AG09319 (cell line): ENCODE results near the gene DCLK1.

Experiments
- DNase-seq: peaks from one replicate; pipeline ENCODE4 v3.0.0-alpha.2; 2010; ENCODE audit warnings: low read depth; ENCODE audit errors: extremely low read depth
- TF ChIP-seq, protein P1 (sequence below): IDR thresholded peaks from 2 replicates; pipeline ENCODE4 v1.5.1; 2011; ENCODE audit warnings: low read depth, mild to moderate bottlenecking, inconsistent platforms, low read length, moderate library complexity

DCLK1 gene

DNA sequence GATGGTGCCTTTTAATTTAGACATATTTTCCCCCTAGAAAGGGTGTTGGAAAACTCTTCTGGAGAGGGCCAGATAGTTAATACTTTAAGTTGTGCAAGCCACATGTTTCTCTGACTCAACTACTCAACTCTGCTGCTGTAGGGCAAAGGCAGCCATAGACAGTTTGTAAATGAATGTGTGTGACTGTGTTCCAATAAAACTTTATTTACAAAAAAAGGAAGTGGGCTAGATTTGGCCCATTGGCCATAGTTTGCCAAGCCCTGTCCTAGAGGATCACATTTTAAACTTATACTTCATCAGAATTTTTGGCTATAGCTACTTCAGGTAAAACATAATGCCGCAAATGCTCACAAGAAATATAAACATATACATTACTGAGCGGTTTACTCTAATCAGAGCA lies 348.4 kb downstream of the DCLK1 start:
- no peak for DNase-seq
- TF ChIP-seq, protein P1, sequence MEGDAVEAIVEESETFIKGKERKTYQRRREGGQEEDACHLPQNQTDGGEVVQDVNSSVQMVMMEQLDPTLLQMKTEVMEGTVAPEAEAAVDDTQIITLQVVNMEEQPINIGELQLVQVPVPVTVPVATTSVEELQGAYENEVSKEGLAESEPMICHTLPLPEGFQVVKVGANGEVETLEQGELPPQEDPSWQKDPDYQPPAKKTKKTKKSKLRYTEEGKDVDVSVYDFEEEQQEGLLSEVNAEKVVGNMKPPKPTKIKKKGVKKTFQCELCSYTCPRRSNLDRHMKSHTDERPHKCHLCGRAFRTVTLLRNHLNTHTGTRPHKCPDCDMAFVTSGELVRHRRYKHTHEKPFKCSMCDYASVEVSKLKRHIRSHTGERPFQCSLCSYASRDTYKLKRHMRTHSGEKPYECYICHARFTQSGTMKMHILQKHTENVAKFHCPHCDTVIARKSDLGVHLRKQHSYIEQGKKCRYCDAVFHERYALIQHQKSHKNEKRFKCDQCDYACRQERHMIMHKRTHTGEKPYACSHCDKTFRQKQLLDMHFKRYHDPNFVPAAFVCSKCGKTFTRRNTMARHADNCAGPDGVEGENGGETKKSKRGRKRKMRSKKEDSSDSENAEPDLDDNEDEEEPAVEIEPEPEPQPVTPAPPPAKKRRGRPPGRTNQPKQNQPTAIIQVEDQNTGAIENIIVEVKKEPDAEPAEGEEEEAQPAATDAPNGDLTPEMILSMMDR: no peak

DNA sequence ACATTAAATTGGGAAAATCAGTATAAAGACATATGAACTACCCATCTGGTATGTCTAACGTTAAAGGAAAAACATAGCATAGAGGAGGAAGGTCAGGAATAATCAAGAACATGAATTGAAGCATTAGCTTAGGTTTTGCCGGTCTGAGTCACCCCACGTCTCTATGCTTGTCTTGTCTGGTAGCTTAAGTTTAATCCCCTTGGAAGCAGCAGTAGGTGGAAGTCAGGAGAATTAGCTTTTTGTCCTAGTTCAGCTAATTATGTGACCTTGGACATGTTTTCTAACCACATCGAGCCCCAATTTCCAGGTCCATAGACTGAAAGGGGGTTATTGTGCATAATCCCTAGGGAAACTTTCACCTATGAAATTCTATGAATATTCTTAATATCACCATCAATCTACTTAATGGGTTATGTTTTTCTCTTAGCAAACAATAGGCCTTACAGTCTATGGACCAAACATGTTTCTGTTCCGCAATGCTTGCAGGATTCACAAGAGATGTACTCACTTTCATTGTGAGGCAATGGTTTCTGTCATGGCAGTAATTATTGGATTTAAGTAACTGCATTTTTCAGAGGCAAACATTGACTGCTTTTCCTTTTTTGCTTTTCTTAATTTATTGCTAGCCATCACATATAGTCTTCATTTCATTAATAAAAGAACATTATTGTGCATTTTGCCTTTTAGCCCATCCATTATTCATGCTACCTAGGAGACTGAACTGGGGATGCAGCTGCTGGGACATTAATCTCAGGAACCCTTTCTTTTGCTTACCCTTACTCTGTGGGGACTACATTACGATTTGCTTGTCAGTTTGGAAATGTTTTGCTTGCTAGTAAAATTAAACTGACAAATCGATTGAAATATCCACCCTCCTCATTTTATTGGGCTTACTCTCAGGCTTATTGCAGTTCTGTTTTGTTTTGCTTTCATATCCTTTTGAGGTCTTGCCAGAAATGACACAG lies 349.9 kb downstream of the DCLK1 start:
- TF ChIP-seq, protein P1: no peak
- no peak for DNase-seq

DNA sequence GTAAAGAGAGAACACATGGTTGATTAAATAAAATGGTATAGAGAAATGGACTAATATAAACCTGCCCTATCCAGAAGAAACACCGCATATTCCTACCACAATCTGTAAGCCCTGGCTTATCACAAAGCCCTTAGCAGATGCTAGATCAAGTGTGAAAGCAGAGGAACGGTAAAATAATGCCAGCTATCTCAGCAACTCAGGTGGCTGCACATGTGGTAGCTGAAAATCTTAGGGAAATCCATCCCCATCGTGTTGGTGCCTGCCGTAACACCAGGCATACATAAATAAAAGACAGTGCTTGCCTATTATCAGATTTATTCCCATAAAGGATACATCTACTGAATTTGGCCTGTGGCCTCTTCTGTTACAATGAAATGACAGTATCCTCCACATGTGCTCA lies 350.6 kb downstream of the DCLK1 start:
- TF ChIP-seq, protein P1: no peak
- no peak for DNase-seq

DNA sequence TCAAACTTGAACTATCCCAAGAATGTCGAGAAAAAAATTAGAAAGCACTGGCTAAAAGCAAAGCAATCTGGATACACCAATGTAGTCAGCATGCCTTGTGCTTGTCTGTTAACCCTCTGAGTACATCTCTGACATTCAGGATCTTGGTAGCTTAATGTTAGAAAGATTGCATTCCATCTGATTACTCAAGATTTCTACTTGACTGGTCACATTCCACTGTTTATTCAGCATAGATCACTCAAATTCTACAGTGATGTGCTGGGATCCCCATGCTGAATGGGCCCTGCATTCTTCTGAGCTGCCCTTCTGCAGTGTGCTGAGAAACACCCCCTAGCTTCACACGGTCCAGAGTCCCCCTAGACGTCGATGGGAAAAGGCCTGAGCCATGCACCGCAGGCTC lies 359.3 kb downstream of the DCLK1 start:
- TF ChIP-seq, protein P1: no peak
- peak; percentile 37 for DNase-seq

DNA sequence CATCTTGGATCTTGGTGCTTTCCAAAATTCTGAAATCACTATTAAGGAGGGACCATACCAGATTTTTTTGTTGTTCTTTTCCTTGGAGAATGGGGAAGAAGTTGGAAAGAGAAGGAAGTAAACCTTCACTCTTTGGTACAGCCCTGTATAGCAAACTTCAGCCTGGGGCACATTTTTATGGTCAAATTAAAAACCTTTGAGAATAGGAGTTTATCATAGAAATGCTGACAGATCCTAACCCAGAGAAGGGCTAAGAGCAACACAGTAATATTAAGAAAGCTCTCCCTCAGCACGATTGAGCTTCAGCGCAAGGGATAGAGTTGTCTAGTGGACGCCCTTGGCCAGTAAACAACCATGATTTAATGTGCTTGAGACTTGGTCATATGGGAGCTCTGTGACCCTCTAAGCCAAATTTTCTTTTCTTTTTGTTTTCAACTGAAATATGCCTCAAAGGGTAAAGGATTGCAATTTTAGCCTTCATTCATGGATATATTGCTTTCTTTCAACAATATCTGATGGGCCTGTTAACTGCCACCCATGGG lies 360.4 kb downstream of the DCLK1 start:
- TF ChIP-seq, protein P1: no peak
- no peak for DNase-seq

DNA sequence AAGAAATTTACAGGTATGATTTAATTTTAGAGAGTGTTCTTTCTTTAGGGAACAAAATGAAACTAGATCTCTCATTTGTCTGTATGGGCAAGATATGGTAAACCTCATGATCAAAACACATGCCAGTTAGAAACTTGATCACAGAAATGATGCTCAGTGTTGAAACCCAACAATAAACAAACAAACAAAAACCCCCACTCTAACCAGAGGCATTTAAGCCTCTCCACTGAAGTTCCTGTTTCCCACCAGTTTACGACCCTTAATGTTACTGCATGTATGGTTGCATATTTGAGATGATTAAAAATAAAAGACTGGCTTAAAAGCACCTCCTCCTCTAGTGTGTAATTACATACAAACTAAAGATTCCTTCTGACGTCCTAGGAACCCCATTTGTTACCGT lies 361.4 kb downstream of the DCLK1 start:
- TF ChIP-seq, protein P1: no peak
- DNase-seq: no peak

DNA sequence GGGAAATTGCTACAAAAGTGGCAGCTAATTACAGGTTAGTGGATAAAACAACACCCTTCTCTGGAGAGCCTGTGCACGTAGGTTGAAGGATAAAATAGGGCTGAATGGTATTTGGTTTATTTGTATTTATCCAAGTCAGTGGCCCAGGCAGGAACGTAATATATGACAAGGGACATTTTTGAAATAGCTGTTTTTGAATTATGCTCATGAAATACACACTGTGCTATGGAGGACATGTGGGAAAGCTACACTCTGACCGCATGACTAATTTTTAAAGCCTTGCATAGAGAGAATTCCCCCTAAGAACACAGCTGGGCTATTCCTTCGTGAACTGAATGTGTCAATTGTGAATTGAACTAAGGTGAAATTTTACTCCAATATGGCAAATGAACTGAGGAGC lies 362.6 kb downstream of the DCLK1 start:
- DNase-seq: no peak
- TF ChIP-seq, protein P1: no peak
